Keratinocyte (primary cell): Measurements from ENCODE around the gene GSTM1. TPM values are rescaled to one million over a fixed set of nuclear protein-coding genes. Genes with fewer than 3 reads are reported as not detected.
"Not testable (repeated sequence)": the region's sequence is repeated elsewhere in the genome, so short reads cannot be mapped to it uniquely, and the experiment has no call there.

Experiments
- DNase-seq: peaks from one replicate; pipeline ENCODE4 v3.0.0-alpha.2; 2011; ENCODE audit warnings: low read depth, missing footprints, low spot score
- FAIRE-seq: peaks from 2 replicates; lab custom pipeline; 2011; peaks lifted over from hg19 to GRCh38; lab: Jason Lieb, UNC
- H2AFZ ChIP-seq: 2 replicates; pipeline ENCODE4 v1.6.0; 2012; ENCODE audit warnings: low read length, control low read depth, inconsistent platforms; ENCODE audit not compliant: control insufficient read depth
- H3K27ac ChIP-seq: 2 replicates; pipeline ENCODE4 v1.5.1; 2011; ENCODE audit warnings: low read length; ENCODE audit not compliant: control insufficient read depth, insufficient read depth
- H3K27me3 ChIP-seq: 3 replicates; pipeline ENCODE4 v1.6.0; 2011; ENCODE audit warnings: low read length; ENCODE audit not compliant: control insufficient read depth, insufficient read depth; ENCODE audit errors: extremely low read depth
- H3K36me3 ChIP-seq, 2 experiments: 2 replicates in 1 of 2; 3 replicates in 1 of 2; pipeline ENCODE4 v1.5.1; 2011; ENCODE audit warnings: low read length in 2 of 2, mild to moderate bottlenecking in 1 of 2; ENCODE audit not compliant: control insufficient read depth in 2 of 2, insufficient read depth in 2 of 2; ENCODE audit errors: extremely low read depth in 1 of 2
- H3K4me1 ChIP-seq: 3 replicates; pipeline ENCODE4 v1.5.1; 2011; ENCODE audit warnings: low read length; ENCODE audit not compliant: control insufficient read depth, insufficient read depth; ENCODE audit errors: extremely low read depth
- H3K4me2 ChIP-seq: 3 replicates; pipeline ENCODE4 v1.6.0; 2011; ENCODE audit warnings: low read depth, low read length; ENCODE audit not compliant: control insufficient read depth, insufficient read depth; ENCODE audit errors: extremely low read depth
- H3K4me3 ChIP-seq, 3 experiments: fragments of 200-600 bp in 1 of 3; sonication (generic) in 1 of 3; 2 replicates in 2 of 3; 3 replicates in 1 of 3; pipeline ENCODE4 v1.5.1; 2011 to 2016; ENCODE audit warnings: low read length in 3 of 3, mild to moderate bottlenecking in 3 of 3, control low read depth in 2 of 3, inconsistent platforms in 1 of 3, low read depth in 1 of 3, mixed read lengths in 1 of 3, mixed run types in 1 of 3, moderate library complexity in 1 of 3; ENCODE audit not compliant: control insufficient read depth in 2 of 3, insufficient read depth in 2 of 3; ENCODE audit errors: extremely low read depth in 1 of 3
- H3K79me2 ChIP-seq: 2 replicates; pipeline ENCODE4 v1.6.0; 2012; ENCODE audit warnings: low read length; ENCODE audit not compliant: control insufficient read depth, insufficient read depth
- H3K9ac ChIP-seq: 3 replicates; pipeline ENCODE4 v1.6.0; 2011; ENCODE audit warnings: low read length; ENCODE audit not compliant: control insufficient read depth, insufficient read depth; ENCODE audit errors: extremely low read depth
- H3K9me1 ChIP-seq: 3 replicates; pipeline ENCODE4 v1.6.0; 2011; ENCODE audit warnings: low read length; ENCODE audit not compliant: control insufficient read depth, insufficient read depth; ENCODE audit errors: extremely low read depth
- H3K9me3 ChIP-seq: 2 replicates; pipeline ENCODE4 v1.5.1; 2012; ENCODE audit warnings: low read depth, low read length; ENCODE audit not compliant: control insufficient read depth
- H4K20me1 ChIP-seq: 3 replicates; pipeline ENCODE4 v1.6.0; 2011; ENCODE audit warnings: low read length; ENCODE audit not compliant: control insufficient read depth, insufficient read depth; ENCODE audit errors: extremely low read depth
- EZH2 ChIP-seq: IDR thresholded peaks from one replicate; pipeline ENCODE4 v1.6.1; 2012; ENCODE audit warnings: inconsistent platforms, mild to moderate bottlenecking, low read length, moderate library complexity
- dilution Hi-C: fragments of 300-500 bp; cut with MboI; formaldehyde crosslinking; loops from one replicate; pipeline ENCODE4 v1.7.0; 2020; ENCODE audit warnings: low sequenced_read_pairs; ENCODE audit not compliant: extremely low pct_ligation_motif_present
- polyA plus RNA-seq, 5 experiments: library from polyadenylated mRNA; depleted of rRNA in 3 of 5; stranded (reverse) in 3 of 5; stranded (forward) in 1 of 5; unstranded in 1 of 5; fragments of >200 nt; gene quantifications; 1 replicate in 1 of 5; 2 replicates in 3 of 5; 3 replicates in 1 of 5; pipeline versions ENCODE4 v1.2.1 to v1.2.3, GENCODE V29; 2011 to 2012; ENCODE audit warnings: missing spikeins in 2 of 5, low read depth in 1 of 5, low replicate concordance in 1 of 5
- TF ChIP-seq, protein P1 (sequence below), 3 experiments: IDR thresholded peaks in 1 of 3; conservative IDR thresholded peaks in 1 of 3; optimal IDR thresholded peaks in 1 of 3; 2 replicates in 2 of 3; 3 replicates in 1 of 3; pipeline versions ENCODE3 to v1.5.1; 2011; ENCODE audit warnings: low read length in 3 of 3, mild to moderate bottlenecking in 3 of 3, moderate library complexity in 2 of 3, control low read depth in 1 of 3, inconsistent platforms in 1 of 3; ENCODE audit not compliant: insufficient read depth in 2 of 3; ENCODE audit errors: extremely low read depth in 1 of 3

GSTM1 gene
- polyA plus RNA-seq, 1 donor (not counting 4 experiments of a cell fraction or from before 2014, with no cell fraction given) = 13.5 TPM

DNA sequence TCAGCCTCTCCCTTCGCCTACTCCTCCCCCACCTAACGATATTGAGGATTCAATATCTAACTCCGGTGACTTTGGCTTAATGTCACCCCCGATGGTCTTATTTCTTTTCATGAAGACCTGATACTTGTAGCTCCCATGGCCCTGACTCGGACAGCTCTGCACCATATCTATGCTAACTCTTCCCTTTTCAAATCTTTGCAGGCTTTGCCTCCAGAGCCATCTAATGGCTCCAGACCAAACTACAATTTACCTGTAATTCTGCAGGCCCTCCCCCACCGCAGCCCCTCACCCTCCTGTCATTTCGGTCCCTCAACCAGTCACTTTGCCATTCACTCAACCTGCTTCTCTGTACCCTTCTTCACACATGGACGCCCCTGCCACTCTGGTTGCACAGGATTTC lies 16.6 kb downstream of the GSTM1 start:
- Histone ChIP-seq H2AFZ (no peak overlapping the region), H3K27me3 (no peaks in the 10 kb centered on the region), H3K4me1 (no peaks in the 10 kb centered on the region), H3K4me3 (no peak overlapping the region), H4K20me1 (no peaks in the 10 kb centered on the region), H3K79me2 (no peaks in the 10 kb centered on the region), H3K9me1 (no peaks in the 10 kb centered on the region), H3K9me3 (no peaks in the 10 kb centered on the region), H3K27ac (no peak overlapping the region), H3K36me3 (no peaks in the 10 kb centered on the region), H3K4me2 (no peak overlapping the region), H3K9ac (no peak overlapping the region)
- TF ChIP-seq, protein P1, sequence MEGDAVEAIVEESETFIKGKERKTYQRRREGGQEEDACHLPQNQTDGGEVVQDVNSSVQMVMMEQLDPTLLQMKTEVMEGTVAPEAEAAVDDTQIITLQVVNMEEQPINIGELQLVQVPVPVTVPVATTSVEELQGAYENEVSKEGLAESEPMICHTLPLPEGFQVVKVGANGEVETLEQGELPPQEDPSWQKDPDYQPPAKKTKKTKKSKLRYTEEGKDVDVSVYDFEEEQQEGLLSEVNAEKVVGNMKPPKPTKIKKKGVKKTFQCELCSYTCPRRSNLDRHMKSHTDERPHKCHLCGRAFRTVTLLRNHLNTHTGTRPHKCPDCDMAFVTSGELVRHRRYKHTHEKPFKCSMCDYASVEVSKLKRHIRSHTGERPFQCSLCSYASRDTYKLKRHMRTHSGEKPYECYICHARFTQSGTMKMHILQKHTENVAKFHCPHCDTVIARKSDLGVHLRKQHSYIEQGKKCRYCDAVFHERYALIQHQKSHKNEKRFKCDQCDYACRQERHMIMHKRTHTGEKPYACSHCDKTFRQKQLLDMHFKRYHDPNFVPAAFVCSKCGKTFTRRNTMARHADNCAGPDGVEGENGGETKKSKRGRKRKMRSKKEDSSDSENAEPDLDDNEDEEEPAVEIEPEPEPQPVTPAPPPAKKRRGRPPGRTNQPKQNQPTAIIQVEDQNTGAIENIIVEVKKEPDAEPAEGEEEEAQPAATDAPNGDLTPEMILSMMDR (optimal IDR thresholded peaks at IDR 0.05 in 1 of 3, IDR thresholded peaks at IDR 0.05 in 1 of 3, conservative IDR thresholded peaks at IDR 0.05 in 1 of 3; ENCODE audit: extremely low read depth in 1 of 3, insufficient read depth in 2 of 3, low read length in 3 of 3) = no peak
- no peak for TF ChIP-seq EZH2
- FAIRE-seq = no peak
- no peak for DNase-seq
- dilution Hi-C loops = no loop called here

DNA sequence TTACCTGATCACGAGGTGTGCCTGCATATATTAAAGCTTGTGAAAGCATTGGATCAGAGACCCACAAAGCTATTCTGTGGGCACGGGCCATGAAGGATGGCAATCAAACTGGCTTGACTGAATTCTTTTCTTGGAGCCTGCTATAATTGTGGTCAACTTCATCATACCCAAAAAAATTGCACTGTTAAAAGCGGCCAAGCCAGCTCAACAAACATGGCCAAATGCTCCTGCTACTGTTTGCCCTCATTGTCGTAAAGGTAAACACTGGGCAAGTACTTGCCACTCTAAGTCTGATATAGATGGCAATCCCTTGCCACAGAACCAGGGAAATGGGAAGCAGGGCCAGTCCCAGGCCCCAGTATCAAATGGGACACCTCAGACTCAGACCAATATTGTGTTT lies 17.8 kb downstream of the GSTM1 start:
- DNase-seq = no peak
- Histone ChIP-seq H3K36me3 (no peaks in the 10 kb centered on the region), H3K9ac (no peak overlapping the region), H2AFZ (no peak overlapping the region), H3K4me1 (no peaks in the 10 kb centered on the region), H3K27ac (no peak overlapping the region), H3K9me3 (no peaks in the 10 kb centered on the region), H3K79me2 (no peaks in the 10 kb centered on the region), H3K4me3 (no peak overlapping the region), H3K4me2 (no peak overlapping the region), H3K27me3 (no peaks in the 10 kb centered on the region), H4K20me1 (no peaks in the 10 kb centered on the region), H3K9me1 (no peaks in the 10 kb centered on the region)
- dilution Hi-C loops = no loop called here
- FAIRE-seq = no peak
- no peak for TF ChIP-seq EZH2
- TF ChIP-seq, protein P1 (optimal IDR thresholded peaks at IDR 0.05 in 1 of 3, IDR thresholded peaks at IDR 0.05 in 1 of 3, conservative IDR thresholded peaks at IDR 0.05 in 1 of 3; ENCODE audit: extremely low read depth in 1 of 3, insufficient read depth in 2 of 3, low read length in 3 of 3) = no peak

DNA sequence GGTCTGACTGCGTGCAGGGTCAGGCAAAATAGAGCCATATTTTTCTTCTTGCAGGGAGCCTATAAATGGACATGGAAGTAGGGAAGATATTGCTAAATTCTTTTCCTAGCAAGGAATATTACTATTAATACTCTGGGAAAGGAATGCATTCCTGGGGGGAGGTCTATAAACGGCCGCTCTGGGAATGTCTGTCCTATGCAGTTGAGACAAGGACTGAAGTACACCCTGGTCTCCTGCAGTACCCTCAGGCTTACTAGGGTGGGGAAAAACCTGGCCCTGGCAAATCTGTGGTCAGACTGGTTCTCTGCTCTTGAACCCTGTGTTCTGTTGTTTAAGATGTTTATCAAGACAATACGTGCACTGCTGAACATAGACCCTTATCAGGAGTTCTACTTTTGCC lies 21.3 kb downstream of the GSTM1 start:
- H3K9me1 ChIP-seq, H2AFZ ChIP-seq, H3K9me3 ChIP-seq, H4K20me1 ChIP-seq, H3K27ac ChIP-seq, H3K9ac ChIP-seq, H3K79me2 ChIP-seq, DNase-seq, H3K4me1 ChIP-seq, H3K4me2 ChIP-seq, H3K36me3 ChIP-seq, FAIRE-seq, H3K4me3 ChIP-seq, dilution Hi-C loops, H3K27me3 ChIP-seq: not testable (repeated sequence)

DNA sequence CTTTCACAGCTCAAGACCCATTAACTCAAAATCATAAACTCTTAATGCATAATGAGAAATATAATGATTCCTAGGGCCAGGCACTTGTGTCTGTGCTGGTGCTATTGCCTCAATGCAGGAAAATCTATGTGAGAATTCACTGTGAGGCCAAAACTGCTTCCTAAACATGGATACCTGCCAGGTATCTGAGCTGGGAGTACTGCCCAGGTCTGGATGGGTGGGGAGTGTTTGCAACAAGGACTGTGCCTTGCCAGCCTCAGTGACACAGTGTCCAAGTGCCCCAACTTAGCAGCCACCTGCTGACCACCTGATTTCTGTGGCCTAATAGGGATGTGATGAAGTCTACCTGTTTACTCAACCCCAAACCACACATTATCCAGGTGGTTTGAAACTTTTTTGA lies 22.2 kb downstream of the GSTM1 start:
- H3K9me3 ChIP-seq, H3K27ac ChIP-seq, H3K9me1 ChIP-seq, H3K4me1 ChIP-seq, H4K20me1 ChIP-seq, FAIRE-seq, DNase-seq, H3K79me2 ChIP-seq, H3K4me3 ChIP-seq, H2AFZ ChIP-seq, H3K36me3 ChIP-seq, H3K27me3 ChIP-seq, H3K4me2 ChIP-seq, H3K9ac ChIP-seq, dilution Hi-C loops: not testable (repeated sequence)
